Left lobe of liver (tissue), 2 donors: Measurements from ENCODE around the gene MEAF6. TPM values are rescaled to one million over a fixed set of nuclear protein-coding genes. Genes with fewer than 3 reads are reported as not detected.
A peak's percentile ranks its signal among the peaks of the same experiment; 100 is the strongest.
"Not testable (repeated sequence)": the region's sequence is repeated elsewhere in the genome, so short reads cannot be mapped to it uniquely, and the experiment has no call there.

ENCODE experiments used
- ATAC-seq: fragments of 200-7000 bp; cut with Tn5 transposase; one replicate; pipeline ENCODE4 v1.9.1; 2020; ENCODE audit warnings: mild to moderate bottlenecking, moderate library complexity
- DNase-seq: peaks from one replicate; pipeline ENCODE4 v3.0.0-alpha.2; 2020; ENCODE audit warnings: low spot score
- total RNA-seq: library from RNA; stranded (reverse); gene quantifications from one replicate; pipeline ENCODE4 v1.2.1, GENCODE V29; 2021
- donor health status: DM: no; HTN: no; CAD: no; lungs with moderate emphysema.
- donor health status: DM: no; HTN: yes; CAD: no.

Gene MEAF6
- total RNA-seq, 1 donor from 2014 or later = 16.0 TPM

DNA sequence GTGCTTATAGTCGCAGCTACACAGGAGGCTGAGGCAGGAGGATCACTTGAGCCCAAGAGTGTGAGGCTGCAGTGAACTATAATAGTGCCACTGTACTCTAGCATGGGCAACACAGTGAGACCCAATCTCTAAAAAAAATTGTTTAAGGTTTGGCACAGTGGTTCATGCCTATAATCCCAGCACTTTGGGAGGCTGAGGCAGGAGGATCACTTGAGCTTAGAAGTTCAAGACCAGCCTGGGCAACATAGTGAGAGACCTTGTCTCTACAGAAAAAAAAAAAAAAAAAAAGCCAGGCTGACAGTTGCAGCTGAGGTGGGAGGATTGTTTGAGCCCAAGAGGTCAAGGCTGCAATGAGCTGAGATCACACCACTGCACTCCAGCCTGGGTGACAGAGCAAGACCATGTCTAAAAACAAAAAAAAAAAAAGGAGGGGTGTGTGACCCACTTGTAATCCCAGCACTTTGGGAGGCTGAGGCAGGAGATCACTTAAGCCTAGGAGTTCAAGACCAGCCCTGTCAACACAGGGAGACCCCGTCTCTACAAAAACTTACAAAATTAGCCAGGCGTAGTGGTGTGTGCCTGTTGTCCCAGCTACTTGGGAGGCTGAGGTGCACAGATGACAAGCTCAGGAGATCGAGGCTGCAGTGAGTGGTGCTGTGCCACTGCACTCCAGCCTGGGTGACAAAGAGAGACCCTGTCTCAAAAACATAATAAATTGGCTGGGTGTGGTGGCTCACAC, 18.0 kb upstream of the MEAF6 start:
- peak; percentile 62 for ATAC-seq

DNA sequence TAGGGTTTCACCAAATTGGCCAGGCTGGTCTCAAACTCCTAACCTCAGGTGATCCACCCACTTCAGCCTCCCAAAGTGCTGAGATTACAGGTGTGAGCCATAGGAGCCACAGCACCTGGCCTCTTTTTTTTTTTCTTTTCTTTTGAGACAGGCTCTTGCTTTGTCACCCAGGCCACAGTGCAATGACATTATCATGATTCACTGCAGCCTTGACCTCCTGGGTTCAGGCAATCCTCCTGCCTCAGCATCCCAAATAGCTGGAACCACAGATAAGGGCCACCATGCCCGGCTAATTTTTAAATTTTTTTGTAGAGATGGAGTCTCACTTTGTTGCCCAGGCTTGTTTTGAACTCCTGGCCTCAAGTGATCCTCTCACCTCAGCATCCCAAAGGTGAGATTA, 15.3 kb upstream of the MEAF6 start:
- ATAC-seq = not testable (repeated sequence)
- DNase-seq = peak; percentile 18

More for the DNA sequence above, 18.0 kb upstream of the MEAF6 start:
- peak; percentile 48 for DNase-seq

DNA sequence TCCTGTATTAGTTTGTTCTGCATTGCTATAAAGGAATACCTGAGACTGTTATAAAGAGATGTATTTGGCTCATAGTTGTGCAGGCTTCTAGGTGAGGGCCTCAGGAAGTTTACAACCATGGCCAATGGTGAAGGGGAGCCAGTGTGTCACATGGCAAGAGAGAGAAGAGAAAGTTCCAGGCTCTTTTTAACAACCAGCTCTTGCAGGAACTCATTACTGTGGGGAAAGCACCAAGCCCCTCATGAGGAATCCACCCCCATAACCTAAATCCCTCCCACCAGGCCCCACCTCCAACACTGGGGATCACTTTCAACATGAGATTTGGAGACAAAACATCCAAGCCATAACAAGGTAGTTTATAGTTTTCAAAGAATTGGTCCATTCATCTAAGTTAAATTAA, 5.0 kb upstream of the MEAF6 start:
- ATAC-seq (no peak), DNase-seq (no peak)

DNA sequence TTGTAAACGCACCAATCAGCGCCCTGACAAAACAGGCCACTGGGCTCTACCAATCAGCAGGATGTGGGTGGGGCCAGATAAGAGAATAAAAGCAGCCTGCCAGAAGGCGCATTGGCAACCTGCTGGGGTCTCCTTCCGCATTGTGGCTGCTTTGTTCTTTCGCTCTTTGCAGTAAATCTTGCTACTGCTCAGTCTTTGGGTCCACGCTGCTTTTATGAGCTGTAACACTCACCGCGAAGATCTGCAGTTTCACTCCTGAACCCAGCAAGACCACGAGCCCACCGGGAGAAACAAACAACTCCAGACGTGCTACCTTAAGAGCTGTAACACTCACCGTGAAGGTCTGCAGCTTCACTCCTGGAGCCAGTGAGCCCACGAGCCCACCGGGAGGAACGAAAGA, 4.4 kb upstream of the MEAF6 start:
- DNase-seq, ATAC-seq: not testable (repeated sequence)

DNA sequence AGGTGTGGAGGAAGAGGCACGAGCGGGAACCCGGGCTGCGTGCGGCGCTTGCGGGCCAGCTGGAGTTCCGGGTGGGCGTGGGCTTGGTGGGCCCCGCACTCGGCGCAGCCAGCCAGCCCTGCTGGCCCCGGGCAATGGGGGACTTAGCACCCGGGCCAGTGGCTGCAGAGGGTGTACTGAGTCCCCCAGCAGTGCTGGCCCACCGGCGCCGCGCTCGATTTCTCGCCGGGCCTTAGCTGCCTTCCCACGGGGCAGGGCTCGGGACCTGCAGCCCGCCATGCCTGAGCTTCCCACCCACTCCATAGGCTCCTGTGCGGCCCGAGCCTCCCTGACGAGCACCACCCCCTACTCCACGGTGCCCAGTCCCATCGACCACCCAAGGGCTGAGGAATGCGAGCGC, 3.7 kb upstream of the MEAF6 start:
- DNase-seq, ATAC-seq: not testable (repeated sequence)

DNA sequence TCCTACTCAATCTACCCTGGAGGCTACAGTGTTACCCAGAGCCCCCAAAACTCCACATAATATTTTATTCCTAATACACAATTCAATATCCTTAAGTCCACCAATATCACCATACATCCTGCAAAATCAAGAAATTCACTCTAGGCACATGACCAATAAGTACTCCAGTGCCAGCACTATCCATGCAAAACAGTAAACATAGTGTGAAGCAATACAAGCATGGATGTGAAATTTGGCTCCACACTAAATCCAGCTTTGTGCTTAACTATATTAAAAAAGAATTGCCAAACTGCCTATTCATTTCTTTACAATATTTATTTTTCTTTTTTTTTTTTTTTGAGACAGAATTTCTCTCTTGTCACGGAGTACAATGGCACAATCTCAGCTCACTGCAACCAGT, 3.0 kb upstream of the MEAF6 start:
- ATAC-seq (no peak), DNase-seq (no peak)

DNA sequence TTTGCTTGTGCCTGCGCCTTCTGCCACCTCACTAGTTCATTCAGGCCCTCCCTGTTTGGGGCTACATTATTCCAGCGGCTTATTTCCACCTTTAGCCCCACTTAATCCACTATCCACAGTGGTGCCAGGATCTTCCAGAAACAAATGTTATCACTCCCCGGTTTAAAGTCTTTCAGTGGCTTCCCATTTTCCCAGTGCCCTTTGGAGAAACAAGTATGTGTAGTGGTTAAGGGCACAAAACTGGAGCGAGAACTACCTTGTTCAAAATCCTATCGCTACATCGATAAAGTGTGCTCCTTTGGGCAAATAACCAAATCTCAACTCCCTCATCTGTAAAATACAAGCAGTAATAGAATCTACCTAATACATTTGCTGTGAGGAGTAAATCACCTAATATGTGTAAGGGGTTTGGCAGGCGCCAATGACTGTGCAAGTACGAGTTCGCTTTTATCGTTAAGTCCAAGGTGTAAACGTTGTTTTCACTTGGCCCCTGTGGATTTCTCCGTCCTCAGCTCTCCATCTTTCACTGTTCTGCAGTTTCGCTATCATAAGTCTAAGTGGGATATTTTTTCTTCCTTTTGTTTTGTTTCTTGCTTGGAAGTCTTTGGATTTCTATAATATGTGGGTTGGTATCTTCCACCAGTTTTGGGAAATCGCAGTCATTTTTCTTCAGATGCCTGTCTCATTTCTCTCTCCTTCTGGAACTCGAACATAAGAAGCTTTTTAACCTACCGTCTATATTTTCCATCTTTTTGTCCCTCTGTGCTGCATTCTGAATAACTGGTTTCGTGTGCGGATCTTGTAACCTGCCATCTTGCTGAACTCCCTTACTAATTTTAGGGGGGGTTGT, 844 bp upstream of the MEAF6 start:
- DNase-seq = no peak
- ATAC-seq = no peak

DNA sequence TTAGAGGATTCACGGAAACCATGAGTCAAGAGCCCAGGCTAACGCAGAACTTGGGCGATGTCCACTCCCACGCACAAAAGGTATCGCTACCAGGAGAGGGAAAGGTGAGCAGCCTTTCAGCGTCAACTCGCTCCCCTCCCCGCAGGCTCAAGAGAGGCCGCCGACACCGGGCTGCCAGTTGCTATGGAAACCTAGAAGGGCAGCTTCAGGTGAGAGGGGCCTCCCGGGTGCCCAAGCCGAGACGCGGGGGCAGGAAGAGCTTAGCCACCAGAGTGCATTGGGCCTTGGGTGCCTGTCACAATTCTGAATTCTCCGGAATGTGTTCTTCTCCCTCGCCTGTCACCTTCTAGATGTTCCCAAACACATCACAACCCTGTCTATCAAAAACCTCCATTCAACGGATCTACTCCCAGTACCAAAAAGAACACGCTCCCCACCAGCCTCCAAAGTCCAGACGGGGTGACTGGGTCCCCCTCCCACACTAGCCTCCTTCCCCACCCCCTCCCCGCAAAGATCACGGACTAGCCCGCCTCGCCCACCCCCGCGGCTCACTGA, 694 bp downstream of the MEAF6 start:
- DNase-seq (no peak), ATAC-seq (peak; percentile 21)

DNA sequence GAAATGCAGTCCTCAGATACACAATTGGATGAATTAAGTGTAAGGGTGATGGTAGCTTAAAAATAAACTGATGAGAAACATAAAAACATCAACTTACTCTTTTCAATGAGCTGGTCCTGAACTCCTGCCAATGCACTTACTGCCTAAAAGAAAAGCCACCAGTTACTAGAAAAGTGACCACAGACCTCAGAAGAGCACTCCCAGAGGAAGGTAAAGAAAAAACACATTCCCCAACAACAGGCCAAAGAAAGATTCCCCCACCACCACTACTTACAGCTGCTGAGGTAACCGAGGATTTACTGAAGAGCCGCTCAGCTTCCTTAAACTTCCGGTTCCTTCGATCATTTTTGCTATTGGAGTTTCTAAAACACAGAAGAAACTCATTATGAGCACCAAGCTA, 5.4 kb downstream of the MEAF6 start:
- DNase-seq (no peak), ATAC-seq (no peak)

DNA sequence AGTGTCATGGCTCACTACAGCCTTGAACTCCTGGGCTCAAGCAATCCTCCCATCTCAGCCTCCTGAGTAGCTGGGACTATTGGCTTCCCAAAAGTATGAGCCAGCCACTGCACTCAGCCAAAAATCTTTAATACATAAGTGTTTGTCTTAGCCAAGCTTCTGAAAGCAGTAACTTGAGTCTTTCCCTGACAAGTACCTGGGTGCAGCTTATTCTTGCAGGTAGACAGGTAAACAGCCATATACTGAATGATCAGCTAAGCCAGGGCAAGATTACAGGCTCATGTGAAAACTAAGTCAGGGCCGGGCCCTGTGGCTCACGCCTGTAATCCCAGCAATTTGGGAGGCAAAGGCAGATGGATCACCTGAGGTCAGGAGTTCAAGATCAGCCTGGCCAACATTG, 7.8 kb downstream of the MEAF6 start:
- DNase-seq (no peak), ATAC-seq (no peak)

DNA sequence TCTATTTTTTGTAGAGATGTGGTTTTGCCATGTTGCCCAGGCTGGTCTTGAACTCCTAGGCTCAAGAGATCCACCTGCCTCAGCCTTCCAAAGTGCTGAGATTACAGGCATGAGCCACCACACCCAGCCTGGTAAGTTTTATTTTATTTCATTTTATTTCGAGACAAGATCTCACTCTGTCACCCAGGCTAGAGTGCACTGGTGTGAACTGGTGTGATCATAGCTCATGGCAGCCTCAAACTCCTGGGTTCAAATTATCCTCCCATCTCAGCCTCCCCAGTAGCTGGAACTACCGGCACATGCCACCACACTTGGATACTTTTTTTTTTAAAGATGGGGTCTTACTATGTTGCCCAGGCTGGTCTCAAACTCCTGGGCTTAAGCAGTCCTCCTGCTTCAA, 11.8 kb downstream of the MEAF6 start:
- not testable (repeated sequence) for ATAC-seq, DNase-seq

DNA sequence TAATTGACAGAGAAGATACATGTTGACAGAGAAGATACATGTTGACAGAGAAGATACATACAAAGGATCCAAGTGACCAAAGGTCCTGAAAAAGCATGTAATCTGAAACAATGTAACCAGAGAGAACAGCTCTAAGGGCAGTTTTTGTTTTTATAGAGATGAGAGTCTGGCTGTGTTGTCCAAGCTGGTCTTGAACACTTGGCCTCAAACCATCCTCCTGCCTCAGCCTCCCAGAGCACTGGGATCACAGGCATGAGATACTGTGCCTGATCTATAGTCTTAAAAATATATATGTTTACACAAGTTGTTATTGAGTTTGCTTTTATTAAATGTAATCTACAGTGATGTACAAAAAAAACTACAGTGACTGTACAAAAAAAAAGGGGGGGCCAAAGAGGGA, 12.5 kb downstream of the MEAF6 start:
- no peak for DNase-seq
- no peak for ATAC-seq

DNA sequence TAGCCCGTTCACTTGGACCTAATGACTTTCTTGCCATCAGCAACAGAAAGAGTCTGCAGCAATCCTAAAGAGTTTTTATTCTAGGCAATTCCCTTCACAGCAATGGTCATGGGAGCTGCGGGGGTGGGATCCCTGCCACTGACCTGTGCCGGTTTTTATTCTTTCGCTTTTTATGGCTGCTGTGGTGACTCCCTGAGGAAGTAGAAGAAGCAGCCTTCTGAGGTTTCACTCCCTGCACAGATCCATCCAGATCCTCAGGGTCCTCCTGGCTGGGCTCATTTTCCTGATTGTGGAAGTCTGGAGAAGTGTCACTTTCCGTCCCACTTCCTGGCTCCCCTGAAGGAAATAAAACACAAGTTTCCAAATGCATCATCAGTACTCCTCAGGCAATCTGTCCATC, 12.9 kb downstream of the MEAF6 start:
- DNase-seq (no peak), ATAC-seq (no peak)

DNA sequence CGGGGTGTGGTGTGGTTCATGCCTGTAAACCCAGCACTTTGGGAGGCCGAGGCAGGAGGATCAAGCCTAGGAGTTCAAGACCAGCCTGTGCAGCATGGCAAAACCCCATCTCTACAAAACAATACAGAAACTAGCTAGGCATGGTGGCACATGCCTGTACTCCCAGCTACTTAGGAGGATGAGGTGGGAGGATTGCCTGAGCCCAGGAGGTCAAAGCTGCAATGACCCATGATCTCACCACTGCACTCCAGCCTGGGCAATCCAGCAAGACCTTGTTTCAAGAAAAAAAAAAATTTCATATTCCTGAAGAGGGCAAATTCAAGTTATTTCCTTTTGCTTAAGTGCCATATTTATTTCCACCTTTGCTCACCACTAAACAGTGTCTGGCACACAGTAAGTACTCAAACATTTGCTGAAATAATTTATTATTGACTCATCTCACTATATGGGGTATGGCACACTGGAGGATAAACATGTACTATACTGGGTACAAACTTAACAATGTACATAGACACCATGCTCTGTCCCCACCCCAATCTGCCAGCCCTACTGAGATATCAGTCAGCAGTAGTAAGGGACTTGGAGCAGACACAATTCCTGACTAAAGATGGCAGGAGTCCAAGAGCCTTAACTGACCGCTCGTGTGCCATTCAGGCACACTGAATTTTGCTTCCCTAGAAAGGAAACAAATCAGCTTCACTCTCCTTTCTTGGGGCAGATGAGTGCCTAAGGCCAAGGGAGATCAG, 15.5 kb downstream of the MEAF6 start:
- ATAC-seq (peak; percentile 88), DNase-seq (peak; percentile 57)

DNA sequence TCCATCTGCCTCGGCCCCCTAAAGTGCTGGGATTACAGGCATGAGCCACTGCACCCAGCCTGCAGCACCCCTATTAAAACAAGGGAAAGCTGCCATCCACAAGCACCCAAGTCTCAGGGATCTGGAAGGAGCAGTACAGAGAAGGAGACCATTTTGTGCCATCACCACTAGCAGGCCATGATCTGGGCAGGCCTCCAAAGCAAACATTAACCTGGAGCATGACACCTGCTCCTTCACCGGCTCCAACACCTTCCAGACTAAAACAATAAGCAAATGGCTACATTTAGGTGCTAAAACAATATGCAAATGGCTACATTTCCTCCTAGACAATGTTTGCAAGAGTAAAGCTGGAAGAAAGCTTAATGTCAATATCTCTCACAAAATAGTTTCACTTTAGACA, 16.7 kb downstream of the MEAF6 start:
- DNase-seq (peak; percentile 76), ATAC-seq (peak; percentile 87)

DNA sequence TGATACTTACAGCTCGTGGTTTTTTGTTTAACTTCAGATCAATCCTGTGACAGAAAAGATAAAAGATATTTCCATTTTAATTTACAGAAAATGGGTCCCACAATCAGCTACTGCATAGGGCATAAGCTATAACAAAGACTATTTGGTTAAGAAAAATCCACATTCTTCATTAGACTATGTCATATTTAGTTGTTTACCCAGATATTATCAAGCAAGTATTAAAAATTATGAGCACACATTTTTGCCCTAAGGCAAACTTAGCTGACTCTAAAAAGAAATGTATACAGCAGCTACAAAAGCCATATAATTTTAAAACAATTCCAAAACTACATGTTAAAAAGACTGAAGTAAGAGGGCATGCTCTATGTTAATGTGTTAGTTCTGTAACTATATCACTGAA, 18.7 kb downstream of the MEAF6 start:
- DNase-seq (no peak), ATAC-seq (no peak)

DNA sequence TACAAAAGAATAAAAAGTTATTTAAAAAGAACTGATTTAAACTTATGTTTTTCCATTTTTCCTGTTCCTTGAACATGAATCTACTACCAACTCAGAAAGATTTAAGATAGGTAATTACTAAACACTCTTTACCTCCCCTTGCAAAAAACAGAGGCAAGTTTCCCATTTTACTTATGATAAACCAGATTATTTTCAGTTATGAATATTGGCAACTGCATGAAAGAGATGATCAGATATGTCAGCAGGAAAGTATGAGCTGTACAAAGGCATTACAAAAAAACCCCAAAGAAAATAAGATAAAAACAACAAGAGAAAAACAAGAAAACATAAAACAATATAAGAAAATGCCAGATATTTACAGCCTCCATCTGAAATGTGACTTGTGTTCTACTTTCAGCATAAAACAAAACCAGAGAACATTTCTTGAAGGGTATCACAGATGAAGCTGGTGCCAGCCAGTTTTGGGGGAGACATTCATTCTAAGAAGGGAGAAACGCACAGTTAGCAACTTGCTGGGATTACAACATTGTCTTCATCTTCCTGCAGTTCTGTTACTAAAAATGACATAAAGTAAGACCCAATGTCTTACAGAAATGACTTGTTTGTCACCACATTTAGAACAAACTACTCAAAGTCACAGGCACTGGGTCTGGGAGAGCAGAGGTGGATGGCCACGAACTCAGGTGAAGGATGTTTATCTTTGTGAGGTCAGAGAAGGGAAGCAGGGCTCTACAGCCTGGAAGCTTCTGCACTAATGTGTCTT, 21.0 kb downstream of the MEAF6 start:
- no peak for DNase-seq

DNA sequence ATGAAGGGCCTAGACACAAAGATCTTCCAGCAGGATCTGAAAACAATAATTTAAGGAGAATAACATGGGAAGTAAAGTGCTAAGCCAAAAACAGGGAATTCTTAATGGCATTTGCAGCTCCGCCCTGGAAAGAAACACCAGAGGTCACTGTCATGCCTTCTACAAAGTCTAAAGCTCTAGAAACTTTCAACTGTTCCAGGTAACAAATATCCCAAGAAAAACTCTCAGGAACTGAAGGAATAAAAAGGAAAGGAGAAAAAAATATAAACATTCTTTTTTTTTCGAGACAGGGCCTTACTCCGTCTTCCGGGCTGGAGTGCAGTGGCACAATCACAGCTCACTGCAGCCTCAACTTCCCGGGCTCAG, 27.0 kb downstream of the MEAF6 start:
- no peak for DNase-seq
- peak; percentile 10 for ATAC-seq

More for the DNA sequence above, 21.0 kb downstream of the MEAF6 start:
- ATAC-seq = no peak

DNA sequence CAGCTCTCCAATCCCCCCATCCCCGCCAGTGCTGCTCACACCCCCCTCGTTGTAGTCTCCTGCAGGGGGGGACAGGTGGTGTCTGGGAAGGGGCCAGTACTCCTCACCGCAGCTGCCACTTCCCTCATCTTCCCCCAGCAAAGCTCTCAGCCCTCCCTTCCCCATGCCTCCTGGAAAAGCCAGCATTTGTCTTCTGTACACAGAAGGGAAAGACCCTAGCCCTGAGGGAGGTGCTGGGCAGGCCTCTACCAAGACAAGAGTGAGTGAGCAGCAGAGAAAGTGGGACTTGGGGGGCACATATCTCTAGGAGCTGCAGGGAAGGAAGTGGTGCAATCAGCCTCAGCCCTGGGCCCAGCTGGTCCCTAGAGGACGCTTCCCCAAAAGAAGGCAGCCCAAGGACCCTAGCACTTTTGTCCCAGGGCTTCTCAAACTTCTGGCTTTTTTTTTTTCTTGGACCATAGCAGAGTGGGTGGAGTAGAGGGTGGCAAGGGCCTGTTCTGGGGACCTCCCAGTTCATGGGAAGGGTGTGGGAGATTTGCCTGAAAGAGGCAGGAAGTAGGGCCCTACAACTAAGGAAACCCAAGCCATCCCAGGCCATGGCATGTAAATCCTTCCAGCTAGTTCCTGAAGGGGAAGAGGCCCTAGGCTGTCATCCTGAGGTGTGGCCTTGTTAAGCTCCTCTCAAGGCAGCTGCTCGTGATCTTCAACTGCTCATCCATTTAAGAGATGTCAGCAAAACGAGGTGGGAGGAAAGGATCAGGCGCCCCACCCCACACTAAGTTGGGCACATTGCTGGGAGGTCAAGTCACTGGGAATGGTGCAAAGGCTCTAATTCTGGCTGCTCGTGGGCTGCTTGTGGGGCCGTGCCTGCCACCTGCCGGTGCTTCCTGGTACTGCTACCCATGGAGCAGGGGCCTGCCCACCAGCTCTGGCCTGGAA, 27.6 kb downstream of the MEAF6 start:
- ATAC-seq (peak; percentile 94), DNase-seq (peak; percentile 77)
